ENCODE results near the gene DNM3. TPM values are rescaled to one million over a fixed set of nuclear protein-coding genes. Genes with fewer than 3 reads are reported as not detected.

DNM3 gene
- total and polyA plus RNA-seq, 9 of the 15 experiments (the other 6 are each of a cell fraction or from before 2014, with no cell fraction given): 0.08 to 0.36 (median 0.22) TPM; not detected in 1

- CTCF ChIA-PET (ENCODE audit: low intra/inter-chr PET ratio): no interaction called here
- no peaks in the 10 kb centered on the region for H3K36me3 ChIP-seq (ENCODE audit: control insufficient read depth, insufficient read depth, low read length)
- no peak for DNase-seq (ENCODE audit: extremely low read depth in 1 of 4, low spot score in 3 of 4)
- H3K4me1 ChIP-seq (replicated peaks in 1 of 2; ENCODE audit: control insufficient read depth in 2 of 2, insufficient read depth in 2 of 2, low read length in 2 of 2): no peaks in the 10 kb centered on the region
- POLR2A ChIA-PET: interaction anchor here (0.6 to 0.8 kb wide), 2 partner anchors 9 to 99 kb away, joined by 3 to 5 read pairs; no protein-coding TSS in a partner anchor
- no peak for FAIRE-seq
- no peak overlapping the region for H3K9ac ChIP-seq (ENCODE audit: insufficient read depth in 1 of 2, low read depth in 2 of 2, low read length in 2 of 2)
- H3K27ac ChIP-seq (ENCODE audit: extremely low read depth, low read depth, low read length): no peak overlapping the region
- no peaks in the 10 kb centered on the region for H3K9me3 ChIP-seq (replicated peaks; ENCODE audit: control insufficient read depth, insufficient read depth, low read depth, low read length)
- H2AFZ ChIP-seq (ENCODE audit: low read depth, low read length): no peak overlapping the region
- H3K4me3 ChIP-seq: no peak overlapping the region
- no peaks in the 10 kb centered on the region for H4K20me1 ChIP-seq (replicated peaks; ENCODE audit: control insufficient read depth, insufficient read depth, low read length)
- no peaks in the 10 kb centered on the region for H3K27me3 ChIP-seq (ENCODE audit: control insufficient read depth in 2 of 2, insufficient read depth in 2 of 2, low read length in 2 of 2)
- intact Hi-C loops (cut with micrococcal nuclease) (no loop called here), in situ Hi-C loops (cut with MboI) (no loop called here)
- no TSS peak for BruUV-seq (replicated peaks)
- no peaks in the 10 kb centered on the region for H3K9me1 ChIP-seq (ENCODE audit: control insufficient read depth, insufficient read depth, low read length)
- WGBS (ENCODE audit: insufficient coverage, low coverage, missing lambda C conversion rate): 8% methylated on average over 4 of the region's 4 CpGs
- TF ChIP-seq SOX6 (IDR thresholded peaks at IDR 0.05) (peak; percentile 24; the same call in 1 of the 2 replicates), FOSL1 (tag; conservative IDR thresholded peaks at IDR 0.05) (0 out of 2 replicates have a peak, but pooled peaks have one; percentile 15), ZNF707 (CRISPR knock-in tag; conservative IDR thresholded peaks at IDR 0.05) (no peak), PATZ1 (CRISPR knock-in tag; IDR thresholded peaks at IDR 0.05; ENCODE audit: borderline replicate concordance) (no peak)
- H3K4me2 ChIP-seq (ENCODE audit: insufficient read depth, low read length): no peak overlapping the region
- no peak; the same call in 2 of the 3 replicates for ATAC-seq
- no peaks in the 10 kb centered on the region for H3K79me2 ChIP-seq (ENCODE audit: control insufficient read depth, insufficient read depth, low read length)
Measured at GRCh38 chr1:172342584-172343239, 501.4 kb downstream of the DNM3 start.
